Esophagus muscularis mucosa (tissue), 4 donors: ENCODE data around the gene SLPI.

Experiments used
- CTCF ChIP-seq, 3 experiments: fragments of 200-600 bp in 2 of 3; fragments of 450-650 bp in 1 of 3; sonication (generic) in 2 of 3; IDR thresholded peaks; one replicate each; pipeline ENCODE4 v1.5.1; 2017 to 2019; ENCODE audit warnings: antibody characterized with exemption in 3 of 3, mild to moderate bottlenecking in 2 of 3, moderate library complexity in 1 of 3
- EP300 ChIP-seq: sonication (generic); formaldehyde crosslinking; IDR thresholded peaks from one replicate; pipeline ENCODE4 v1.6.1; 2017; ENCODE audit warnings: antibody characterized with exemption
- POLR2A ChIP-seq: fragments of 450-650 bp; IDR thresholded peaks from one replicate; pipeline ENCODE4 v1.6.1; 2017; ENCODE audit warnings: antibody characterized with exemption, moderate library complexity, mild to moderate bottlenecking, low read depth
- POLR2AphosphoS5 ChIP-seq, 2 donors: sonication (generic); formaldehyde crosslinking; IDR thresholded peaks; one replicate each; pipeline ENCODE4 v1.6.1; 2017; ENCODE audit warnings: antibody characterized with exemption in 2 of 2

GRCh38 chr20:45282700-45283550, 28.6 kb upstream of the SLPI start:
- TF ChIP-seq POLR2A (no peak), CTCF (IDR thresholded peaks at IDR 0.05) (no peak), POLR2AphosphoS5 (IDR thresholded peaks at IDR 0.05) (no peak), EP300 (no peak)
